SU-DHL-6 (cell line): ENCODE measurements around the gene MMAB.

Experiments used
- H2AFZ ChIP-seq: fragments of 200-600 bp; sonication (generic); 2 replicates; pipeline ENCODE4 v1.6.1; 2014; ENCODE audit warnings: low read depth, mild to moderate bottlenecking, moderate library complexity, mixed read lengths, antibody characterized with exemption, low read length; ENCODE audit not compliant: severe bottlenecking
- H3F3A ChIP-seq: fragments of 200-600 bp; shearing (Covaris generic); 2 replicates; pipeline ENCODE4 v1.6.0; 2016; ENCODE audit warnings: antibody characterized with exemption, mild to moderate bottlenecking; ENCODE audit not compliant: insufficient read depth
- H3K27ac ChIP-seq: fragments of 200-600 bp; sonication (generic); 2 replicates; pipeline ENCODE4 v1.5.1; 2016; ENCODE audit warnings: low read depth, mild to moderate bottlenecking, low read length, moderate library complexity, mixed read lengths
- H3K27me3 ChIP-seq: fragments of 200-600 bp; sonication (generic), shearing (Covaris generic); 2 replicates; pipeline ENCODE4 v1.6.0; 2014; ENCODE audit warnings: mild to moderate bottlenecking, low read length
- H3K36me3 ChIP-seq: fragments of 200-600 bp; sonication (generic); 2 replicates; pipeline ENCODE4 v1.6.1; 2014; ENCODE audit warnings: mild to moderate bottlenecking, low read length, mixed read lengths
- H3K4me2 ChIP-seq: fragments of 300-600, 200-600 bp; shearing (Covaris generic), sonication (generic); 2 replicates; pipeline ENCODE4 v1.6.0; 2014; ENCODE audit warnings: low read length, low read depth, mild to moderate bottlenecking; ENCODE audit not compliant: poor library complexity, severe bottlenecking
- H3K4me3 ChIP-seq: fragments of 200-600 bp; sonication (generic); 2 replicates; pipeline ENCODE4 v1.5.1; 2014; ENCODE audit warnings: antibody characterized with exemption, low read length, mild to moderate bottlenecking, mixed read lengths; ENCODE audit not compliant: insufficient read depth, poor library complexity, severe bottlenecking
- H3K79me2 ChIP-seq: fragments of 200-600 bp; sonication (generic); 2 replicates; pipeline ENCODE4 v1.6.1; 2014; ENCODE audit warnings: mild to moderate bottlenecking, low read length, moderate library complexity; ENCODE audit not compliant: insufficient read depth
- H3K9ac ChIP-seq: fragments of 200-600 bp; sonication (generic); 2 replicates; pipeline ENCODE4 v1.7.0; 2014; ENCODE audit warnings: mild to moderate bottlenecking, low read length
- H3K9me2 ChIP-seq: fragments of 200-600 bp; sonication (generic); replicated peaks from 2 replicates; pipeline ENCODE4 v1.6.1; 2014; ENCODE audit warnings: low read length; ENCODE audit not compliant: insufficient read depth
- H3K9me3 ChIP-seq: fragments of 200-600 bp; sonication (generic); 2 replicates; pipeline ENCODE4 v1.6.1; 2014; ENCODE audit warnings: low read length, mixed read lengths; ENCODE audit not compliant: insufficient read depth
- H4K20me1 ChIP-seq: fragments of 200-600 bp; sonication (generic); 2 replicates; pipeline ENCODE4 v1.6.1; 2014; ENCODE audit warnings: low read depth, mild to moderate bottlenecking, antibody characterized with exemption, low read length, moderate library complexity, mixed read lengths
- EZH2phosphoT487 ChIP-seq: fragments of 200-600 bp; sonication (generic), shearing (Covaris generic); conservative IDR thresholded peaks from 2 replicates; pipeline ENCODE4 v1.6.1; 2018; ENCODE audit warnings: mild to moderate bottlenecking, antibody characterized with exemption, low read length, moderate library complexity, mixed read lengths
- TF ChIP-seq, protein P1 (sequence below): fragments of 200-600 bp; sonication (generic); IDR thresholded peaks from one replicate; pipeline ENCODE4 v1.5.1; 2017; ENCODE audit warnings: antibody characterized with exemption, mild to moderate bottlenecking, low read length, moderate library complexity; ENCODE audit not compliant: insufficient read depth, poor library complexity, severe bottlenecking

MMAB gene

DNA sequence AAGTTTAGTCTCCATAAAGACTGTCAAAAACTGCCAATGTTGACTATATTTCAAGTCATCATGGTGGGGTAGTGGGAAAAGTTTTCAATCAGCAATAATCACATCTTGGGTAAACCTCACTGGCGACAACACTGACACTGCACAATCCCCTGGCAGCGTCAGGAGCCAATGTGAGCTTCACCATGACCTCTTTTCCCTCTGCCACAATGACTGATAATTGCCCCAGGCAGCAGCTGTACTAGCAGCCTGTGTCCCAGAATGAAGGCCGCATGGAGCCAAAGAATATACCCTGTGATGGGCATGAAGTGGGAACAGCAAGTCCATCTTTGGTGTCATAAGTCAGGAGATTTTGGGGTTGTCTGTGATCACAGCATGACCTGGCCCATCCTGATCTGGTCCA, 5.3 kb downstream of the MMAB start:
- H3K27me3 ChIP-seq, result no peaks in the 10 kb centered on the region
- no peak overlapping the region for H3K4me2 ChIP-seq
- H3K36me3 ChIP-seq, result no peaks in the 10 kb centered on the region
- no peak for TF ChIP-seq EZH2phosphoT487
- TF ChIP-seq, protein P1, sequence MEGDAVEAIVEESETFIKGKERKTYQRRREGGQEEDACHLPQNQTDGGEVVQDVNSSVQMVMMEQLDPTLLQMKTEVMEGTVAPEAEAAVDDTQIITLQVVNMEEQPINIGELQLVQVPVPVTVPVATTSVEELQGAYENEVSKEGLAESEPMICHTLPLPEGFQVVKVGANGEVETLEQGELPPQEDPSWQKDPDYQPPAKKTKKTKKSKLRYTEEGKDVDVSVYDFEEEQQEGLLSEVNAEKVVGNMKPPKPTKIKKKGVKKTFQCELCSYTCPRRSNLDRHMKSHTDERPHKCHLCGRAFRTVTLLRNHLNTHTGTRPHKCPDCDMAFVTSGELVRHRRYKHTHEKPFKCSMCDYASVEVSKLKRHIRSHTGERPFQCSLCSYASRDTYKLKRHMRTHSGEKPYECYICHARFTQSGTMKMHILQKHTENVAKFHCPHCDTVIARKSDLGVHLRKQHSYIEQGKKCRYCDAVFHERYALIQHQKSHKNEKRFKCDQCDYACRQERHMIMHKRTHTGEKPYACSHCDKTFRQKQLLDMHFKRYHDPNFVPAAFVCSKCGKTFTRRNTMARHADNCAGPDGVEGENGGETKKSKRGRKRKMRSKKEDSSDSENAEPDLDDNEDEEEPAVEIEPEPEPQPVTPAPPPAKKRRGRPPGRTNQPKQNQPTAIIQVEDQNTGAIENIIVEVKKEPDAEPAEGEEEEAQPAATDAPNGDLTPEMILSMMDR, result no peak
- H2AFZ ChIP-seq, result no peak overlapping the region
- H3K9ac ChIP-seq, result no peak overlapping the region
- no peak overlapping the region for H3K27ac ChIP-seq
- H3K9me3 ChIP-seq, result no peaks in the 10 kb centered on the region
- H3K9me2 ChIP-seq, result no peaks in the 10 kb centered on the region
- H3K4me3 ChIP-seq, result no peak overlapping the region
- H3F3A ChIP-seq, result no peaks in the 10 kb centered on the region
- H4K20me1 ChIP-seq, result no peaks in the 10 kb centered on the region
- H3K79me2 ChIP-seq, result peaks cover 7% of the 10 kb centered on the region; the same call in 1 of the 2 replicates

DNA sequence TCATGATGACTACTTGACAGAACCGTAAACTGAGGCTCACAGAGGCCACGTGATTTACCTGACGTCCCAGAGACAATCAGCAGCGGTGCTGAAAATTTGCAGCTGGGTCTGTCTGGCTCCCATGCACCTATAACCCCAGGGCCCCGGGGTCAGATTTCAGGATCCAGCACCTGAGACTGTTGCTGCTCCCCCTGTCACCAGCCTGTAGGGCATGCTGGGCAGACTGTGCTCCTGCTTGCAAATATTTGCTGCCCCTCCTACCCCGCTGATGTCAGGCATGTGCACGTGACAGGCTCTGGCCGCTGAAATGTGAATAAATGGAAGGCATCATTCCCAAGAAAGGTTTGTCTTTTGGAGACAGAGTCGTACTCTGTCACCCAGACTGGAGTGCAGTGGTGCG, 6.0 kb downstream of the MMAB start:
- no peak overlapping the region for H3K9ac ChIP-seq
- H3K27ac ChIP-seq, result no peak overlapping the region
- H3K4me3 ChIP-seq, result no peak overlapping the region
- no peaks in the 10 kb centered on the region for H4K20me1 ChIP-seq
- no peaks in the 10 kb centered on the region for H3K9me2 ChIP-seq
- no peaks in the 10 kb centered on the region for H3K9me3 ChIP-seq
- 0 out of 2 replicates have a peak, but pooled peaks cover 5% of the 10 kb centered on the region for H3K36me3 ChIP-seq
- no peak overlapping the region for H3K4me2 ChIP-seq
- no peaks in the 10 kb centered on the region for H3K27me3 ChIP-seq
- TF ChIP-seq, protein P1, result no peak
- no peak for TF ChIP-seq EZH2phosphoT487
- H3F3A ChIP-seq, result no peaks in the 10 kb centered on the region
- 0 out of 2 replicates have a peak, but pooled peaks cover under 1% of the 10 kb centered on the region for H3K79me2 ChIP-seq
- no peak overlapping the region for H2AFZ ChIP-seq

DNA sequence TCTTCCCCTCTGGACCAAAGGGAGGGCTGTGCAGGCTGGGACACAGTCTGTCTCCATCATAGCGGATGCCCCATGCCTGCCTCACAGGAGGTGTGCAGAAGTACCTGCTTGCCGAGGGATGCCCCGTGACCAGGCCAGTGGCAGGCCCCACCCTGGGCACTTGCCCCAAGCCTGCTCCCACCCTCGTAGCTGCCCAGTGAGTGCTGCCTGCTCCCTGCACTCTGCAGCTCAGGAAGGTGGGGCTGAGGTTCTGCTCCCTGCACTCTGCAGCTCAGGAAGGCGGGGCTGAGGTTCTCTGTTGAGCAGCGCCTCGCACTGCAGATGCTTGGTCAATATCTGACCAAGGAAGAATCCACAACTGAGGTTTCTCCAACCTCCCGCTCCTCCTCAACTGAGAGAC, 6.9 kb downstream of the MMAB start:
- no peak overlapping the region for H2AFZ ChIP-seq
- H3F3A ChIP-seq, result no peaks in the 10 kb centered on the region
- no peak overlapping the region for H3K9ac ChIP-seq
- H3K27me3 ChIP-seq, result no peaks in the 10 kb centered on the region
- H3K9me3 ChIP-seq, result no peaks in the 10 kb centered on the region
- no peaks in the 10 kb centered on the region for H4K20me1 ChIP-seq
- H3K79me2 ChIP-seq, result no peaks in the 10 kb centered on the region
- no peak overlapping the region for H3K4me2 ChIP-seq
- H3K9me2 ChIP-seq, result no peaks in the 10 kb centered on the region
- no peak overlapping the region for H3K4me3 ChIP-seq
- TF ChIP-seq, protein P1, result no peak
- TF ChIP-seq EZH2phosphoT487, result no peak
- 0 out of 2 replicates have a peak, but pooled peaks cover 5% of the 10 kb centered on the region for H3K36me3 ChIP-seq
- H3K27ac ChIP-seq, result no peak overlapping the region
